GM21619 (cell line): ENCODE measurements around the gene ATP6V0D1.

Experiments
- ATAC-seq: cut with Tn5 transposase; IDR thresholded peaks from one replicate; pipeline ENCODE4 v1.9.1; 2021; ENCODE audit not compliant: unreplicated experiment

ATP6V0D1 gene

DNA sequence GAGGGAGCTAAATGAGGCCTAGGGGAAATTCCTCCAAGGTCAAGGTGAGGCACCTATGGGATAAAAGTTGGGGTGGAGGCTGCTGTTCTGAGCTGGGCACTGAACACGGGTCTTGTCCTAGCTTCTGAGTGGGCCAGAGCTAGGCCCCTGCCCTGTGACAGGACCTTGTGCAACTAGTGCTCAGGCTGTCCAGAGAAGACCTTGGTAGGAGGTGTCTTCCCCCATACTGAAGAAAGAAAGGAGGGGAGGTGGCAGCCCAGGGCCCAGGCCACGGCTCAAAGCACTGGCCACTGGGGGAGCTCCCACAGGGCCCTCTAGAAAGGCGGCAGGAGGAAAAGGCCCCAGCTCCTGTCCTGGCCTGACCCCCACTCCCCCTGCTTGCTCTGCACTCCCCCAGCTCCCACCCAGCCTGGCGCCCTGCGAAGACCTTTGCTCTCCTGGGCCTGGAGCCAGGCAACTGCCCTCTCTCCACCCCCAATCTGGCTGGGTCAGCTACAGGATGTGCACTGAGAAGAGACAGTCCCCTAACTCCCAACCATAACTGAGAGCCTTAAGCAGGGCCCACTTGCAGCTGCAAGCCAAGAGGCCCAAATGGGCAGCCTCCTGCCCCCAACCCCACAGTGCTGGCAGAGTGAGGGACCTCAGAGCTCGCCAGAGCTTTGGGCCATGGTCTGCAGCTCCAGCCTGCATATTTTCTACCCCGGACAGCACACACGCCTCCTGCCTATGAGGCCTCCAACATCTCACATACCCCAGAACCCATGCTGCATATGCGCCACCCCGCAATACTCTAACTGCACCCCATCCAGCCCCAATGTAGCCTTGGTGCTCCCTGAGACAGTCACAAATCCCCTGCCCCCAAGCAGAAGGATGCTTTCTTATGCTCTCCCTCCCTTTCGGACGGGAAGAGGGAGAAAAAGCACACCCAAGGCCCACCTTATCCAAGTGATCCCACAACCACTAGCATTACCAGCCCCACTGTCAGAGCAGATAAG is 34.7 kb downstream of the ATP6V0D1 start:
- no peak for ATAC-seq

- no peak for ATAC-seq
Measured at GRCh38 chr16:67445441-67445912, 35.5 kb downstream of the ATP6V0D1 start.

- no peak for ATAC-seq
Measured at GRCh38 chr16:67445126-67445426, 35.9 kb downstream of the ATP6V0D1 start.

DNA sequence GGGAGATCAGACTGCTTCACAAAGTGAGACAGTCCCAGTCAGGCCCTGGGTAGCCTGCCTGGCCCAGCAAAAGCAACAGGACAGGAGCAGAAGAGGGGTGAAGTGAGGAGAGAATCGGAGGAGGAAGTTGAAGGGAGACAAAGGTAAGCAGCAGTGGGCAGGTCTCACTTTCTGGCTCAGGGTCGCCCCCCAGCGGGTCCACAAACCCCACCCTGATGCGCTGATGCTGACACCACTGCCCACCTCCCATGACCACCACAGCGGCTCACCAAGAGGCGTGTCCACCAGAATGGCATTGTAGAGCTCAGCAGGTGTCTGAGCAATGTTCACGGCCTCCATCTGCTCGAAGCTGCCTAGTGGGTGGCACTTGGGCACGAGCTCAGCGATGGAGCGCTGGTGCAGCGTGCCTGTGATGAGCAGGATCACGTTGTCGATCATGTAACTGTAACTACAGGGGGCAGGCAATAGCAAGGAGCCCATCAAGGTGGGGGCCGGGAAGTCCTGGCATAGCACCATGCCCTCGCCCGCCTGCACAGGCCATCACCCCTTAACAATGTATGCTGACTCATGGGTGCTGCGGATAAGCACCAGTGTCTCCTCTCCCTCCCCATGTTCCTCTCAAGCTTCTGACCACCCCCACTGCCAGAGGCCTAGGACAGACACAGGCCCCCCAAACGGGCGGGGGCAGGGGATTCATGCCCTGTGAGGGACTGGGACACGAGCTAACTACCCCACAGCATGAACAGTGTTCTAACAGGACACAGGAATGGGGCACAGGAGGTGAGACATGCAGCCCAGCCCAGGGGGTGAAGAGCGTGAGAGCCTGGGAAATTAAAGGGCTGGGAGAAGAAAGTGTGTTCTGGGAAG is 36.5 kb downstream of the ATP6V0D1 start:
- ATAC-seq: no peak

GRCh38 chr16:67443265-67443664 is 37.7 kb downstream of the ATP6V0D1 start:
- ATAC-seq: no peak

- ATAC-seq: no peak
Measured at GRCh38 chr16:67442581-67443255, 38.2 kb downstream of the ATP6V0D1 start.

DNA sequence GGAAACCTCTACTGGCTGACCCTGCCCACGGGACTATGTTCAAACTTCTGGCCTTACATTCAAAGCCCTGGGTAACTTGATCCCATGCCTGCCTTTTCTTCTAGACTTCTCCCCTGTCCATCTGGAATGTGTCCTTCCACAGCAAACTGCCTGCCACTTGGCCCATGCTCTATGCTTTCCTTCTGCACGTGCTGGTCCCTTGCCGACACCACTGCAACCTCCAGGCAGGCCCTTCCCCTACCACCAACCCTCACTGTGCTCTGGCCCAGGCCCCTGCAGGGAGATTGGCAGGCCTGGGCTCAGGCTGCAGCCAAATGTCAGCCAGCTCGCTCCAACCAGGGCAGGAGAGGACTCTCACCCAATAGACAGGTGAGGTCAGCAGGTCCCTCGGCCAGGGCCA is 39.0 kb downstream of the ATP6V0D1 start:
- no peak for ATAC-seq

DNA sequence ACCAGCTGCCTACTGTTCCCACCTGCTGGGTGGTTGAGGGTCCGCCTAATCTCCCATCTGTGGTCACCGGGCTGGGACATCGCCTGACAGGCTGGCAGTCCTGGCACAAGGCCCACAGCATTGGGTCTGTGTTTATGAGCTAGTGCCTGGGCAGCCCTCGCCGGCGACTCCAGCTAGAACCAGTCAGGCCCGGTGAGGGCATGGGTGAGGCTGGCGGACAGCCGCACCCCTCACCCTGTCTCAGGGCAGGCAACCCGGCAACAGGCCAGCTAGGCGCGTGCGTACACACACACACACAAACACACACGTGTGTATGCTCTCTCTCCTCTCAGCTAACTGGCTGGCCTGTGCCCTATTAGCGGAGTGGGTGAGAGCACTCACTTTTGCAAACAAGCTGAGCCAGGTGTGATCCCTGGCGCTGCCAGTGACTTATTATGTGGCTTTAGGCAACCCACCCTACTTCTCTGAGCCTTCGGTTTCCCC is 39.6 kb downstream of the ATP6V0D1 start:
- no peak for ATAC-seq

DNA sequence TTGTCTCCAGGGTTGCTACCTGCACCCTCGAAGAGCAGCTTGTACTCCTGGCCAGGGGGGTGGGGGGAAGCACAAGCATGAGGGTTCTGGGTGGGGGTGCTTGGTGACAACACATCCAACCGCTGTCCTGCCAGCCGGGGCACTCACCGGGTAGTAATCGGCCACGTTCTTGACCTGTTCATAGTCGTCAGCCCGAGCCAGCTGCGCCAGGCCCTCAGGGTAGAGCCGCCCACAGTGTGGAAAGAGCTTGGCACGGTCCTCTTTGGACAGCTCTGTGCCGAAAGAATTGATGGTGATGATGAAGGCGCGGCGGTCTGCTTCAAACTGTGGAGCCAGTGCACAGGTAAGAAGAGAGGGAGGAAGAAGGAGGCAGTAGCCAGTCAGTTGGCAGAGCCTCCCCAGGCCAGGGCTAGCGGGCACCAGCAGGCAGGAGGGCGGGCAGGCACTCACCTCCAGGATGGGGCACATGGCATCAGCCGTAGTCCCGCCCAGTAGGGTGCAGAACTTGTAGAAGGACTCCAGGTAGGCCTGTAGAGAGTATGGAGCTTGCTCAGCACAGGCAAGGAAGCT is 42.0 kb downstream of the ATP6V0D1 start:
- ATAC-seq: no peak

DNA sequence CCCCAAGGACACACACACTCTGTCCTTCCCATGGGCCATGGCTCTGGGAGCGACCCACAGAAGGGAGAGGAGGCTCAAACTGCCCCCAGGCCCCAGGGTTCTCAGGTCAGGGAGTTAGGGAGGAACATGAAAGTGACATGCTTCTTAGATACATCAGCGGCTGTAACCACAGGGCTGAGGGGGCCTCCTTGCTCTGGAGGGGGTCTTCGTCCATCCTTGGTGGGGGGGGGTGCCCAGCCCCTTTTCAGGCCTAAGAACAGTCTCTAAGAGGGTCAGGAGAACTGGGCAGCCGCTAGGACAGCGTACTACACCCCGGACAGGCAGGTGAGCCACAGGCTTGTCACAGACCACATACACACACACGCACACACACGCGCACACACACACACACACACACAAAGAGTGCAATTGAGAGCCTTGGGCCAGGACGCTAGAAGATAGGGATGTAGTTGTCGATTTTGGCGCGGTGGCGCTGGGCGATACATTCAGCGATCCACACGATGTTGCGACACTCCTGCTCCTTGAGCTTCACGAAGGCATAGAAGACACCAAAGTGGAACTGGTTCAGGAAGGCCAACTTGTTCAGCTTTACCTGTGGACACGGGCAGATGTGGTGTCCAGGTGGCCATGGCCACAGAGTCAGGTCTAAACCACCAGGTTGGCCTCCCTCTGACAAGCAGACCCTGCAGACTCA is 42.7 kb downstream of the ATP6V0D1 start:
- ATAC-seq: no peak

DNA sequence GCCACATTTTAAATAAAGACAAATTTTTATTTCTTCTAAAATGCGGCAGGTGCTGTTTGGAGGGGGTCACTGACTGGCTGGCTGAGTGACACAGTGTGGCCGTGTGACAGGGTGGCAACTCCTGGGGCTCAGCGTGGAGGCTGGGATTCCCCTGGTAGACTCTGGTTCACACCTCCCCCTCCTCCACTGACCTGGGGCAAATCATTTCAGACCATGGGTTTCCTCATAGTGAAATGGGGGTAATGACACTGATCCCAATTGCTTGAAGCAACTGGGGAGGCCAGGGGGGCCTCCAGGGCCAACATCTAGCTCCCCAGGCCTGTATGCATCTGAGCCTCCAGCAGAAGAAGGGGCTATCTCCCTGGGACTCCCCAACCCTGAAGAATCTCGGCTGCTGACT is 43.4 kb downstream of the ATP6V0D1 start:
- ATAC-seq: no peak

GRCh38 chr16:67436640-67437193 is 44.2 kb downstream of the ATP6V0D1 start:
- no peak for ATAC-seq

- no peak for ATAC-seq
Measured at GRCh38 chr16:67435758-67436164, 45.2 kb downstream of the ATP6V0D1 start.

GRCh38 chr16:67433131-67433719 is 47.7 kb downstream of the ATP6V0D1 start:
- no peak for ATAC-seq

DNA sequence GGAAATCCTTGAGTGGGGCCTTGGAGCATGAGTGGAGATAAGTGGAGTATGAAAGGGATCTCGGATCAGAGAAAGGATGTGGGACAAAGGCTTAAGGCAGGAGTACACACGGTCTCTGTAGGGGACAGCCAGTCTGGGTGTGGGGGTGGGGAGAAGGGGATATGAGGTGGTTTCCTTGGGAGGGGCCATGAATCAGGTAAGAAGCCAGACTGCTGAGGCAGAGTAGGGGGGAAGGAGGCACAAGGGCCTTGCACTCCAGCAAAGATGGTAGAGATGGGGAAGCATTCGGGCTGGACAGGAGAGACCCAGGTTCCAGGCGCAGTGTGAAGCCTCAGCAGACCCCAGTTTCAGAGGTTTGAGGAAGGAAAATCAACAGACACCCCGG is 48.5 kb downstream of the ATP6V0D1 start:
- ATAC-seq: no peak

DNA sequence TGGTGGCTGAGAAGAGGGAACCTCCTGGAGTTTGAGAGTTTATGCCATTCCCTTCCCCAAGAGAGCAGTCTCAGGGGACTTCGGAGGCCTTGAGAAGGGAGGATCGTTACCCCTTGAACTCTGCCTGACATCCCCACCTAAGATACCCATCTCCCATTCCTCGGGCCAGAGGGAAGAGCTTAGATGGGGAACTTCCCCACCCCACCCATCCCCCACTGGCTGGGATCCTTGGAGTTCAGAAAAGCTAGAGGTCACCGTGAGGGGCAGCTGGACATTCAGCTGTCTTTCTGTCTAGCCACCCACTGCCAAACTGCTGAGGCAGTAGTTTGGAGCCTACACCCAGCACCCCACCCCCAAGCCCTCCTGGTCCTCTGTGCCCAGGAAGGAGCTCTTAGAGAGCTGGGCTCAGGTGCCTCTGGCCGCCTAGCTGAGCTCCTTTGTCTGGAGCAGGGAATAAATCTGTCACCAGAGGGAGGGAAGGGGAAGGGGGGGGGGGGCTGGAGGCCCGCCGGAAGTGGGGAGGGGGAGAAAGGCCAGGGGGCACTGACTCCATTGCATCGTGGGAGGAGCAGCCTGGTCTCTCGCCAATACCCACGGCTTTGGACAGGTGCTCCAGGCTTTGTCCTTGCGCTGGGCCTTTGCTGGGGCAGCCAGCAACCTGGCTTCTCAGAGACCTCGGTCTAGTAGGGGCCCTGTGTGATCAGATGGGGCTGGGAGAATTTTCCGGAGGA is 49.0 kb downstream of the ATP6V0D1 start:
- ATAC-seq: no peak

DNA sequence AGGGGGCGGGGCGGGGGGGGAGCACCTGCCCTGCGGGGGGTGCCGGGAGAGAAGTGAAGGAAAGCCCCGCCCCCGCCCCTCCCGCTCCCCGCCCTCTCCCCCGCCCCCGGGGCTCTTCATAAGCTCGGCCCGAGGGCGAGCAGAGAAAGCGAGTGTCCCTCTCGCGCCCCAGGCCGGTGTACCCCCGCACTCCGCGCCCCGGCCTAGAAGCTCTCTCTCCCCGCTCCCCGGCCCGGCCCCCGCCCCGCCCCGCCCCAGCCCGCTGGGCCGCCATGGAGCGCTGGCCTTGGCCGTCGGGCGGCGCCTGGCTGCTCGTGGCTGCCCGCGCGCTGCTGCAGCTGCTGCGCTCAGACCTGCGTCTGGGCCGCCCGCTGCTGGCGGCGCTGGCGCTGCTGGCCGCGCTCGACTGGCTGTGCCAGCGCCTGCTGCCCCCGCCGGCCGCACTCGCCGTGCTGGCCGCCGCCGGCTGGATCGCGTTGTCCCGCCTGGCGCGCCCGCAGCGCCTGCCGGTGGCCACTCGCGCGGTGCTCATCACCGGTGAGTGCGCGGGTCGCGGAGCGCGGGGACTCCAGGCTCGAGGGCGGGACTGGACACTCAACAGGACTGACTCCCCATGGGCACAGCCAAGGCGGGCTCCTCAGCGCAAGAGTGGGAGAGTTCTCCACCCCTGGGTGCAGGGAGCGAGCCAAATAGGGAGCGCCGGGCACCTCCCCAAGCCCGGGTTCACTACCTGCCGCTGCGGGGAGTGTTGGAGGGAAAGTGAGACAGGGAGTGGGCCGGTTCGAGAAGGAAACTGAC is 49.8 kb downstream of the ATP6V0D1 start, which contains the start of gene HSD11B2:
Gene HSD11B2, plus strand, starts transcription at position 145 of the 798 bp plus-strand sequence. Its CDS starts 128 bp downstream, at position 273.
- ATAC-seq: no peak

- ATAC-seq: no peak
Measured at GRCh38 chr16:67430504-67430976, 50.4 kb downstream of the ATP6V0D1 start.
